Superior temporal gyrus (tissue), 1 donor: ENCODE results near the gene RASD2.

Experiments used
- DNase-seq: peaks from one replicate; pipeline ENCODE4 v3.0.0-alpha.2; 2016; ENCODE audit errors: extremely low spot score

RASD2 gene

GRCh38 chr22:35518811-35519210 is 21.8 kb upstream of the RASD2 start:
- no peak for DNase-seq

- no peak for DNase-seq
Observed at GRCh38 chr22:35519306-35520000, 21.2 kb upstream of the RASD2 start.

- no peak for DNase-seq
Observed at GRCh38 chr22:35521358-35522224, 19.0 kb upstream of the RASD2 start.

- no peak for DNase-seq
Observed at GRCh38 chr22:35522225-35523149, 18.1 kb upstream of the RASD2 start.

GRCh38 chr22:35523167-35523947 is 17.3 kb upstream of the RASD2 start:
- DNase-seq, result no peak

GRCh38 chr22:35524966-35525686 is 15.5 kb upstream of the RASD2 start:
- DNase-seq, result peak; percentile 80

GRCh38 chr22:35525687-35526332 is 14.8 kb upstream of the RASD2 start:
- no peak for DNase-seq

GRCh38 chr22:35526333-35526979 is 14.2 kb upstream of the RASD2 start:
- no peak for DNase-seq

GRCh38 chr22:35528927-35529326 is 11.7 kb upstream of the RASD2 start:
- no peak for DNase-seq

GRCh38 chr22:35530700-35531099 is 9.9 kb upstream of the RASD2 start:
- no peak for DNase-seq

GRCh38 chr22:35531202-35531601 is 9.4 kb upstream of the RASD2 start:
- no peak for DNase-seq

- no peak for DNase-seq
Observed at GRCh38 chr22:35531676-35532075, 9.0 kb upstream of the RASD2 start.

- no peak for DNase-seq
Observed at GRCh38 chr22:35533365-35534029, 7.1 kb upstream of the RASD2 start.

- no peak for DNase-seq
Observed at GRCh38 chr22:35534091-35534490, 6.5 kb upstream of the RASD2 start.

- DNase-seq, result no peak
Observed at GRCh38 chr22:35537232-35537631, 3.4 kb upstream of the RASD2 start.

GRCh38 chr22:35538801-35539321 is 1.8 kb upstream of the RASD2 start:
- DNase-seq, result no peak

GRCh38 chr22:35539487-35539886 is 1.1 kb upstream of the RASD2 start:
- DNase-seq, result peak; percentile 40

GRCh38 chr22:35539910-35540594 is 579 bp upstream of the RASD2 start:
- peak; percentile 50 for DNase-seq
